A172 (cell line): Measurements from ENCODE around the gene EIPR1. TPM values are rescaled to one million over a fixed set of nuclear protein-coding genes. Genes with fewer than 3 reads are reported as not detected.
"Not testable (repeated sequence)": the region's sequence is repeated elsewhere in the genome, so short reads cannot be mapped to it uniquely, and the experiment has no call there.

ENCODE experiments used
- DNase-seq: peaks from one replicate; pipeline ENCODE4 v3.0.0-alpha.2; 2015; ENCODE audit warnings: low spot score
- total RNA-seq: library from RNA; depleted of rRNA; stranded (reverse); fragments of >200 nt; shearing (Covaris generic); gene quantifications from 2 replicates; pipeline ENCODE4 v1.2.3, GENCODE V29; 2014

The EIPR1 gene
- total RNA-seq, 1 experiment from 2014 or later, result 118 TPM

DNA sequence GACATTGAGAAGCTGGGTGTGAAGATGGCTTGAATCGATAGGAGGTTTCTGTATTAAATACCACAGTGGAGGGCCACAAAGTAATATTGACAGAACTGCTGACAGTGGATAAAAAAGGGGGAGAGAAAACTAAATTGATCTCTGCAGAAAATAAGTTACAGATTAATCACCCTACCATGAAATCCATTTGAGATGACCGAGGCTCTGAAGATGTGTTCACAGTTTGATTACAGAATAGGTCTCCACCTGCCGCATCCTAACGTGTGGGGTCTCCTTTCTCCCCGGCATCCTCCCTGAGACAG is 165.6 kb downstream of the EIPR1 start:
- DNase-seq, result no peak

DNA sequence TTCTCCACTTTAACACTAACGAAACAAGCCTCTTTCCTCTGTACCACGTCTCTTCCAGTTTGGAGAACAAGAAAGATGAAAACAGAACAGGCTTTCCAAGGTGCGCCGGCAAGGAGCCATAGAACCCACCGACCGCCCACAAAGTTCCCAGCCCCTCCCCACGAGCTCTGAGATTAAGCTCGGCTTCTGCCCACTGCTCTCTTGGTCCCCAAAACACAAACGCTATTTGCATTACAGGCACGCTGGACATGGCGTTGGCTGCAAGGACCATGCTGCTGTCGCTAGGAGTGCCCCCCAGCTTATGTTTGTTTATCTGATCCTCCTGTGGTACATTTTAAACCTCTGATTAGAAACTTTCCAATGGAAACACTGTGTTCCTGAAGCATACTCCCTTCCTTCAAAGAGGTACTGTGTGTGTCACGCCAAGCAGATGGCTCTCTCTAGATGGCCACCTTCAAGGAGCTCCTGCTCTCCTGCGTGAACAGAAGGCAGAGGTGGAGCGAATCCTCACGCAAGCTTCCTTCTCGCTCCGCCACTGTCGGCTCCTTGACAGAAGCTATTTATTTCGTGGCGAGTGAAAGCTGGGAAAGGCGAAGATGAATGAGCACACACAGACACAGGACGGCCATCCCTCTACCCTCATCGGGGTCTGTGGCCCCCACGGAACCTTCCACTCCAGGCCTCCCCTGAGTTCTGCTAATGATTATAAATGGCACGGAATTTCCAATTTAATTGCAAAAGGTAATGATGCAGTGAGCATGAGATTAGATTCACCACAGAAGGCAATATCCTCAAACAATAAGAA is 166.2 kb downstream of the EIPR1 start:
- DNase-seq, result no peak

DNA sequence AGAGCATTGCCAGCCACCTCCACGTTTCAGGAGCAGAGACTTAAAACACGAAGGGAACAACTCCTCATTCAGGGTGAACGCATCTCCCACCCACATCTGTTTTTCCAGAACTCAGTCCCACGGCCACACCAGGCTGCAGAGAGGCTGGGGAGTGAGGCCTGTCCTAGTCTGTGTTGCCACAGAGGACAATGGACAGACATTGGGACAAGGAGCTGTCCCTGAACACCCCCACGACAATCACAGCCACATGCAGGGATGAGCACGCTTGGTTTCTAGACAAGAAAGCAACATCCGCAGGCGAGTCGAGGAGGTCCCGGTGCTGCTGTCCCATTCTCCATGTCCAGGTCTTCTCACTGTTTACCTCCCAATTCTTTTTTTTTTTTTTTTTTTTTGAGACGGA is 167.4 kb downstream of the EIPR1 start:
- DNase-seq, result no peak

DNA sequence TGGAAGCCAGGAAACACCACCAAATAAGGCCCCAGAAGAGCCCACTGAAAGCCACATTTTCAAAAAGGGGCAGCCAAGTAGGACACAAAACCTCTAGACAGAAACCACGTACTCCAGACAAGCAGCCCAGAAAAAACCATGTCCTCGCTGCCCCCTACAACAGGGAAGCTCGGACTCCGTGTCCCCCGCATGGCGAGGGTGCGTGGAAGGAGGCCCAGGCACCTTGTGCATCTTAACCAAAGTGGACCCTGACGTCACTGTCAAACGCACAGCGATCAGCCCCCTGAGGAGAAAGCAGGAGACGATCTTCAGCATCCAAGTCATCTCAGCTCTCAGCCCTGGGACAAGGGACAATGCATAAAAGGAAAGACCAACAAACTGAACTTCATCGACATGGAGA is 168.4 kb downstream of the EIPR1 start:
- no peak for DNase-seq

DNA sequence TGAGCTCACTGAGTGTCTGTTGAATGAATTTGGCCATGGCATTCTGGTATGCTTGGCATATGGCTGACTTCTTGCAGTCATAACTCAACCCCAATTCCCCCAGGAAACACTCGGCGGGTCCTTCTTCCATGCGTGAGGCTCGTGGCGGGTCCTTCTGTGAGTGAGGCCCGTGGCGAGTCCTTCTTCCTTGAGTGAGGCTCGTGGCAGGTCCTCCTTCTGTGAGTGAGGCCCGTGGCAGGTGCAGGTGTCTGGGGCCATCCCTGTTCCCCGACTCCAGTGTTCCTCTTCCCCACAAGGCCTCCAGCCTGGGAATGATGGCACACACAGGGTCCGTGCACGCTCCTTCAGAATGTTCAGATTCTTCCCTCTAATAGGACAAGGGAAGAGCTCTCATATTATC is 169.0 kb downstream of the EIPR1 start:
- no peak for DNase-seq

DNA sequence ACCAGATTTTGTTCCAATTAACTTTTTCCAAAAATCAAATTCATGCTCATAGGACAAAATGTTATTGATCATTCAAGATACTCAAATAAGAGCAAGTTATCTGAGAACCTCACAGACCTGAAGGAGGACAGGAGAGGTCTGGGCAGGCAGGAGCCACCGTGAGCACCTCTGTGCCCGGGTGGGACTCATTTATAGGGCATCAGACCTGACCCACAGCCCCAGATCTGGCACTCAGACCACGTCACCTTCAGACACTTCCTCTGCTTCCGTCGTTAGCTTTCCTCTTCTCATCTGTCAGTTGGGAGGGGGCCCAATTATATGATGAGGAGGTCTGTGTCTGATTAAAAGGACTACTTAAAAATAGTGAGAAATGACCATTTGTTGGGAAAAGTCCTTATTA is 169.4 kb downstream of the EIPR1 start:
- no peak for DNase-seq

DNA sequence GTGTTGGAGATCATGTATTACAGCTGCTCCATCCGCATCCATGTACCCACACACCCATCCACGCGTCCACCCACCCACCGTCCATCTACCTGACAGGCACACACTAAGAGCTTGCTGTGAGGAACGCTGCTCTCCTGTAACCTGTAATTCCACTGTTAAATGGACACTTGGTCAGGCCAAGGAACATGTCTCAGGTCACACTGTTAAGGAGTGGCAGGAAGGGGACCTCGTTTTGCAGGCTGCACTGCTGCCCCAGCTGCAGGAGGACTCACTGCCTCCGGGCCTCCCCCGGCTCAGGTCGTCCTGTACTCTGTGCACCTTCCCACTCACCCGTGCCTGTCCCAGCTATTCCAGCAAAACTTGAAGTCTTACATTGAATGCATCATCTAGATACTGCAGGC is 170.5 kb downstream of the EIPR1 start:
- DNase-seq, result no peak

DNA sequence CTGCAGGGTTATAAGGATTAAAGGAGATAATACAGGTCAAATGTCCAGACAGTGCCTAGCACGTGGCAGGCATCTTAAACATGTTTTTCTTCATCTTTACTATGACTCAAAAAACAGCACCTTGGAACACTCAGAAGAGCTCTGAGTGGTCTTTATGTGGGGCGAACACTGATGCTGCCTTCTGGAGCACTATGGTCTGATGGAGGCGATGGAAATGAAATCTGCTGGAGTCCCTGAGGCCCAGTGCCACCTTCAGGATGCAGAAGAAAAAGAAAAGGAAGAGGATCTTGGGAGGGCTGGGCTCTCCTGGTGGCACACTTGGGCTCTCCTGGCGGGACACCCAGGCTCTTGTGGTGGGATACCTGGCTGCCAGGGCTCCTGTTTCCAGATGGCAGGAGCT is 171.8 kb downstream of the EIPR1 start:
- no peak for DNase-seq

DNA sequence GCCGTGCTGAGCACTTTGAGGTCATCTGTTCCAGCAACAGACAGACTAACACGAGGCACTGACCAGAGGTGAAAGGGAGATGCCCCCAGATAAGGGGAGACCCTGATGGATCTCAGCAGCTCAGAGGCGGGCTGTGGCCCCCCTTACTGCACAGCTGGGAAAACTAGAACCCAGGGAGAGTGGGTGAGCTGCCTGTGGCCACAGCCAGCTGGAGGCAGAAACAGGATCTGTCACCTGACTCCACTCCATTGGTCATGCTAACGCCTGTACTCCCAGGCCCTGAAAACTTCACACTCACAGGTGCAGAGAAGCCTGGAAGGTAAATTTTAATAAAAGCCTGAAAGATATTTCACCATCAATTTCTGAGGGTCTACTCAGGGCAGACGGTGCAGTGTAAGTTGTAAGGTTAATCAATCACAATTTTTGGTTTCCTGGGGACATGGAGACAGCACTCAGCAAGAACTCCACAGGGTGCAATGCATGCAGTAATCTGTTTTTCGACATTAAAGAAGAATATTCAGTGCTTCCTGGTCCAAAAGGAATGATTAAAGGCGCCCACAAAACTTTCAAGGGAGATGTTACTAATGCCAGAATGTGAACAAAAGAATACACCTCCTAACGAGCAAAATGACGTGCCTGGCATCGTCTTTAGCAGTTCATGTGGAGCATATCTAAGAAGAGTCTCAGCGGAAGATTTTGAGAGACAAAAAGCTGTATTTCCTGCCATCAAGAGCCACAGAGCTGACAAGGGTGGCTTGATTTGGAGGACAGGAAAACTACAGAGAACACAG is 173.4 kb downstream of the EIPR1 start:
- DNase-seq, result no peak

DNA sequence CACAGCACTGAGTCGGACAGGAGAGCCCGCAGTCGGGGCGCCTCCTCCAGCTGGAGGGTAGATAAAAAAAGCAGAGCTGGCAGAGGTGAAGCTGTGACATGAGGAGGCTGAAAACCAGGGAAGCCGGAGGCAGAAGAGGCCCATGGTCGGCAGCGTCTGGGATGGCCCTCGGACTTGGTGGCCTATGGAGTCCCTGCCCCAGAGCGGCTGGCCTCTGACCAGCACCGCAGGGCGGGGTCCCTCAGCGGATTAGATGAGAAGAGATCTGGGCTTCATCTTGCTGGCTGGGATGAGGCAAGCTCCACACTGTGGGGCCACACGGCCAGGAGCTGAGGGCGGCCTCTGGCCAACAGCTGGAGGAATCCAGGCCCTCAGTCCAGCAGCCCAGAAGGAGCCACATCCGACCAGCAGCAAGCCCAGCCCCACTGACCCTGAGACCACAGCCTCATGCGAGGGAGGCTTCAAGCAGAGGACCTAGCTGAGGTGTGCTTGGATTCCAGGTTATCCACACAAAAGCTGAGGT is 174.1 kb downstream of the EIPR1 start:
- DNase-seq, result no peak

DNA sequence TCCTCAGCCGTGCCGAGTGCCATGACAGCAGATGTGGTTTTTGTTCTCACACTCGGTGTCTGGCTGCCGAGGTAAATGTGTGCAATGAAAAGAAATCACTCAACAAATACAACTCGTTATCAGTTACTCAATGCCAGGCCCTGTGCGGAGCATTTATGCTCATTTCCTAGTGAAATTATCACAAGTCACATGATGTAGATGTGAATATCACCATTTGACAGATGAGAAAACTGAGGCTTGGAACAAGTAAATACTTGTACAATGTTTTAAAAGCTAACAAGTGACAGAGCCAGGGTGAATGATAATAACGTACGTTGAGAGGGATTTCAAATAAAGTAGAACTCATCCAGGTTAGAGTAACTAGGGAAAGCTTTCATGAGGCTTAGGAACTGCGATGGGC is 174.7 kb downstream of the EIPR1 start:
- no peak for DNase-seq

DNA sequence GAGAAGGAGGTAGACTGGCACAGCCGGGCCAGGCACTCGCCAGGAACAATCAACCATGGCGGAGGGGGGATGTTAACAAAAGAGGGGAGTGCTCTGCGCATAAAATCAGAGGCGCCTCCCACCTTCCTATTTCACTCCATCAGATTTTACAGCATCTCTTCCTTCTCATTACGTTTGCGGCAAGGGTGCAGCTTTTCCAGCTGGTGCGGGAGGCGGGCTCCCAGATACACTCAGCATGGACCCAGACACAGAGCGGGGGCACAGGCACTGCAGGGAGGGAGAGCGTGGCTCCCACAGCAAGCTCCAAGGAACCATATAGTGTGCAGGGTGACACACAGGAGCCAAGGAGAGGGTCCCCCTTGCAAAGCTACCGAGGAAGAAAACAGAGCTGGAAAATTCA is 176.3 kb downstream of the EIPR1 start:
- DNase-seq, result no peak

DNA sequence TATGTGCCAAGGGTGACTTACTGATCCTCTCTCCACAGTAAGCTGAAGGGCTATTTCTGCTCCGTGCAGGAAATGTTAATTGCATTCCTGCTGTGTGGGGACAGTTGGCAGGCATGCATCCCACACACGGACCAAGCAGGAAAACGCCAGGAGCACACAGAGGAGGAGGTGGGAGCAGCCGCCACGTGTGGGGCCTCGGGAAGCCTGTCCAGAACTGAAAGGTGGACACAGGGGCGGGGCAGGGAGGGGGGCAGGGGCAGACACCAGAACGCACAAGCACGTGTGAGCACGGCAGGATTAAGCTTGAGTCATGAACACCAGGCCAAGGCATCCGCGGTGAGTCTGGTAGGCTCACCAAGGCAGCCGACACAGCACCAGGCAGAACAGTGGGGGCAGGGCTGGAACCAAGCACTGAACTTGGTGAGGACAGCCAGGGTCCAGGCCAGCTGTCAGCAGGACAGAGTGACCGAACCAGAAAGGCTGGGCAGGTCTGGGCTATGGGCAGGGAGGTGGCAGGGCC is 177.1 kb downstream of the EIPR1 start:
- DNase-seq, result no peak

DNA sequence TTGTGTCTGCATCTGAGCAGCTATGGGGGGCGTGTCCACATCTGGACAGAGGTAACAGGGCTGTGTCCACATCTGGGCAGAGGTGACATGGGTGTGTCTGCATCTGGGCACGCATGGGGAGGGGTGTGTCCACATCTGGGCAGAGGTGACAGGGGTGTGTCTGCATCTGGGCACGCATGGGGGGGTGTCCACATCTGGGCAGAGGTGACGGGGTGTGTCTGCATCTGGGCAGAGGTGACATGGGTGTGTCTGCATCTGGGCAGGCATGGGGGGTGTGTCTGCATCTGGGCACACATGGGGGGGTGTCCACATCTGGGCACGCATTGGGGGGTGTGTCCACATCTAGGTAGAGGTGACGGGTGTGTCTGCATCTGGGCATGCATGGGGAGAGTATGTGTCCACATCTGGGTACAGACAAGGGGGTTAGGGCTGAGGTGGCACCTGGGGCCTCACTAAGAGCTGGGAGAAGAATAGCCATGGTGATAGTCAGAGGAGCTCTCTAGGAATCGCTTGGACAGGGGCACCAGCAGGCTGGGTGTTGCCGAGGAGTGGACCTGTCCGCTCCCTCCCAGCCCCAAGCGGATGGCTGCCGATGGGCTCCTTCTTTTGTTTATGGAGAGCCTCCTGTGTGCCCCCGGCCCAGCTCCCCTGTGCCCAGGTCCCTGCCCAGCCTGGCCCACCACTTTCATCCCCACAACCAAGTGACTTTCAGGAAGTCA is 177.8 kb downstream of the EIPR1 start:
- DNase-seq, result no peak

DNA sequence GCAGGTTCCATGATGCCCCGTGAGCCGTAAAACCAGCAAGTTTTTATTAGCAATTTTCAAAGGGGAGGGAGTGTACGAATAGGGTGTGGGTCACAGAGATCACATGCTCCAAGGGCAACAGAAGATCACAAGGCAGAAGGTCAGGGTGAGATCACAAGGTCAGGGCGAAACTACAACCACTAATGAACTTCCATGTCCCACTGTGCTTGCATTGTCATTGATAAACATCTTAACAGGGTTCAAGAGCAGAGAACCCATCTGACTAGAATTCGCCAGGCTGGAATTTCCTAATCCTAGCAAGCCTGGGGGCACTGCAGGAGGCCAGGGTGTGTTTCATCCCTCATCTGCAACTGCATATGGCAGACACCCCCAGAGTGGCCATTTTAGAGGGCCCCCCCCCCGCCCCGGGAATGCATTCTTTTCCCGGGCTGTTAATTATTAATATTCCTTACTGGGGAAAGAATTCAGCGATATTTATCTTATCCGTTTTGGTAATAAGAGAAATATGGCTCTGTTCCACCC is 178.9 kb downstream of the EIPR1 start:
- DNase-seq, result not testable (repeated sequence)

DNA sequence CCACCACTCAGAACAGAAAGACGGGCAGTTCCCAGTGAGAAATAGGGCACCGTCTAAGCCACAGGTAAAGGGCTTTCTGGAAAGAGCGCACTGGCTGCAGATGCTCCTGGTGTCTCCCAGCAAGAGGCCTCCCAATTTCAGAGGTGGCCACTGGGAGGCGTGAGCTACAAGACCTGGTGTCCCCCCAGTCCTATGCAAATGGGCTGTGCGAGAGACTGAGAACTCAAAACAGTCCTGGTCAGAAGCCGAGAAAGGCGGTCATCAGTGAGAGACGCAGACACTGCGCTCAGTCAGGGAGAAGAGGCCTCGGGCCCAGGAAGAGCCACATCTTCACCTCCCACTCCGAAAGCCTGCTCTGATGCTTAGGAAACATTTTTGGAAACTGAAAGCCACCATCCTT is 179.5 kb downstream of the EIPR1 start:
- no peak for DNase-seq

DNA sequence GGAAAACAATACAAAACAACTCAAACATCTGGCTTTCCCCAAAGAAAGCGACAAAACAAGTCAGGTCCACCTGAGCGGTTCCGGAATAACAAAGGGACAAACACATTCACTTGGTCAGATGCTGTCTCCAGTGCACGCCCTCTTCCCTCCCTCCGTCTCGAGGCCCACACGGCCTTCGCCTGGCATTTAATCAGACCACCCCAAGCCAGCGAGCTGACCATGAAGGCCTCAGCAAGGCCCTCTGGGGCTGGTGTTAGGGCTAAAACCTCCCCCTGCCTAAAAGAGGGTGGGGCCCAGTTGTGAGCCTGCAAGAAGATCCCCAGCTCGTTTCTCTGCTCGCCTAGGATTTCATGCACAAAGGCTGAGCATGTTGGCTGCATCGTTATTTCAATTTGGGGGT is 180.3 kb downstream of the EIPR1 start:
- no peak for DNase-seq

DNA sequence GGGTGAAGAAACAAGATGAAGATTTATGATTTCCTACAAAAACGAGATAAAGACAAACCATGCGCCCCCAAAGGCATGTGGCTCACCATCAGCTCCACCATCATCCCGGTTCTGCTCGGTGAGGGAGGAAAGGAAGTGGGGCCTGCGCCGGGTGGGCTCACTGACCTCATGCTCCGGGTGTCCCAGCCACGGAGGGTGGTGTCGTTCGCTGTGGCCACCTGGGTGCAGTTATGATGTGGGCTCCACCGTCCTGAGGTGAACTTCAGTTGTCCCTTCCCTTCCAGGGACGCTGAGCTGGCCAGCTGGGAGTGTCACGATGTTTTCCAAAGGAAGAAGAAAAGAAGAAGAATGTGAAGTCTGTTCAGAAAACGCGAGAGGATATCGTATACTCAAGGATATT is 180.9 kb downstream of the EIPR1 start:
- DNase-seq, result no peak

DNA sequence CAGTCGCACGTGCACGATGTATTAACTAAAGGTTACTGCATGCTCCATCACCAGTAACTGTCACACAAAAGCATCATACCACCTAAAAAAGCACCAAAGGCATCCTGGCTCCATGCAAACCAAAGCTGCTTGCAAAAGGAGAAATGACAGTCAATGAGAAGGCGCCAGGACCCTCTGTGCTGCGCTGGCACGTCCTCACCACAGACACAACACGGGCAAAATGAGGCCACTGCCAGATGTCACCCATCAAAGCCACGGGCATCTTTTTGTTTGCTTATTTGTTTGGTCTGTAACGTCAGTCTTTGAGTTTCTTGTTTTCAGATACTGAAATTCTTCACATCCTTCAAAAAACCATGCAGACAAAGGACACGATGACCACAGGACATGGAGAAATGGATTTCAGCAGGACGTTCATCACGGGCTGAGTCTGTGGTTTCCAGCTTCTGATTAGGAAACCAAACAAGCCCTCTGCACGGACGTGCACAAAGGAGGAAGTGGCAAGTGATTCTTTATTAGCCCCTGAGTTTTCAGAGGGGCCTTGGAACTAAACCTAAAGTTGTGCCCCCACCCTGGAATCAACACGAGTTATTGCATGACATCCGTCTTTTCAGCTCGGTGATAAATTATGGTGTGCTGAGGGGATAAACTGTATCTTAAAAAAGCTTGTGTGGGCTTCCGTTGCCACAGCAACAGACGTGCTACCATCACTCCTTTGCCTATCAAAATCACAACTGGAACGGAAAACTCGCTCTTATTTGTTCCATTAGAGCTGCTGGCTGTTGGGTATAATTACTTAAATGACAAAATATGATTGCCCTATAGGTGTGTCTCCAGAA is 181.8 kb downstream of the EIPR1 start:
- DNase-seq, result no peak

DNA sequence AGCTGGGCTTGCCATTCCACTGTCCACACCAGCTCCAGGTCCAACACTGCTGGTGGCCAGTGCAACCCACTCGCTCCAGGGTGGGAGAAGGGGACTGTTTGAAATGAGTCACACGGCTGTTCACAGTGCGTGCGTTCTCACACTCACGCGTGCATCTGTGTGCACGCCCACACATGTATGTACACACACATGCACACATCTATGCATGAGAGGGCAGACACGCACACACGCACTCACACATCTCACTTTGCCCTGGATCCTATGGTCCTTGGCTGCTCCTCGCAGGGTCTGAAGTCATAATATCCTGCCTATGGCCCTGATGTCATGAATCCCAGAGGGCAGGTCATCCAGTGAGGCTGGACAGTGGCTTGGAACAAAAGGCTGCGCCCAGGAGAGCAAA is 182.8 kb downstream of the EIPR1 start:
- no peak for DNase-seq
